ENCODE results near the gene DDX47. TPM values are rescaled to one million over a fixed set of nuclear protein-coding genes. Genes with fewer than 3 reads are reported as not detected.

DDX47 gene
- total RNA-seq, 2 donors from 2014 or later: 79.2 to 81.3 TPM

Other genes starting within 250 kb of the DDX47 start
- 10 to 100 TPM; 15.5 to 15.9 TPM for gene CREBL2, start 201.5 kb upstream of the DDX47 start, total RNA-seq
- 1 to 10 TPM; 6.4 to 9.9 TPM for gene GPR19, start 117.2 kb upstream of the DDX47 start, total RNA-seq
- 10 to 100 TPM; 24.6 to 38.1 TPM for gene CDKN1B, start 96.0 kb upstream of the DDX47 start, total RNA-seq
- 1 to 10 TPM in 1 of 2 donors, under 1 TPM in 1; 0.90 to 3.3 TPM for gene APOLD1, start 27.7 kb upstream of the DDX47 start, total RNA-seq
- gene GPRC5A, start 78.2 kb downstream of the DDX47 start, total RNA-seq: not detected
- not detected for gene GPRC5D, start 138.8 kb downstream of the DDX47 start, total RNA-seq
- 10 to 100 TPM; 11.2 to 13.9 TPM for gene HEBP1, start 186.9 kb downstream of the DDX47 start, total RNA-seq
- gene FAM234B, start 231.0 kb downstream of the DDX47 start, total RNA-seq: 10 to 100 TPM in 1 of 2 donors, 1 to 10 TPM in 1; 7.2 to 10.1 TPM